ENCODE data around the gene MYLK4.

DNA sequence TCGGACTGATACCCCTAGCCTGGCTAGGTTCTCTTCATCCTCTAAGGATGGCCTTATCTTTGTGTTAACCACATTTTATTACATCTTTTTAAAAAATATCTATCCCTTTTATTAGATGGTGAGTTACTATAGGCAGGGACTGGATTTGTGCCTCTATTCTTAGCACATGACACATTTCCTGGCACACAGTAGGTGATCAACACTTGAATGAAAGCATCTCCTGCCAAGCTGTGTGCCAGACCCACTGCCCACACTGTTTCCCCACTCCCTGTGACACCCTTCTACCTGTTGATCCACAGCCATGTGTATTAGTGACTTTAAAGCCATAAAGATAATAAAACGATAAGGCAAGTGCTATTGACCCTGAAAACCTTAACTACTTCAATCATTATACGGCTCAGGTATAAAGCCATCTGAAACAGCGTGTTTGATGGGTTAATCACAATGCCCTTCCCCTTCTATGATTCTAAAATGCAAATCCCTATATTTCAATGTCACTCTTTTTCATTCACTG is 73.6 kb downstream of the MYLK4 start:
- TF ChIP-seq, protein P1, sequence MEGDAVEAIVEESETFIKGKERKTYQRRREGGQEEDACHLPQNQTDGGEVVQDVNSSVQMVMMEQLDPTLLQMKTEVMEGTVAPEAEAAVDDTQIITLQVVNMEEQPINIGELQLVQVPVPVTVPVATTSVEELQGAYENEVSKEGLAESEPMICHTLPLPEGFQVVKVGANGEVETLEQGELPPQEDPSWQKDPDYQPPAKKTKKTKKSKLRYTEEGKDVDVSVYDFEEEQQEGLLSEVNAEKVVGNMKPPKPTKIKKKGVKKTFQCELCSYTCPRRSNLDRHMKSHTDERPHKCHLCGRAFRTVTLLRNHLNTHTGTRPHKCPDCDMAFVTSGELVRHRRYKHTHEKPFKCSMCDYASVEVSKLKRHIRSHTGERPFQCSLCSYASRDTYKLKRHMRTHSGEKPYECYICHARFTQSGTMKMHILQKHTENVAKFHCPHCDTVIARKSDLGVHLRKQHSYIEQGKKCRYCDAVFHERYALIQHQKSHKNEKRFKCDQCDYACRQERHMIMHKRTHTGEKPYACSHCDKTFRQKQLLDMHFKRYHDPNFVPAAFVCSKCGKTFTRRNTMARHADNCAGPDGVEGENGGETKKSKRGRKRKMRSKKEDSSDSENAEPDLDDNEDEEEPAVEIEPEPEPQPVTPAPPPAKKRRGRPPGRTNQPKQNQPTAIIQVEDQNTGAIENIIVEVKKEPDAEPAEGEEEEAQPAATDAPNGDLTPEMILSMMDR (IDR thresholded peaks at IDR 0.05): no peak
- TF ChIP-seq EP300 (IDR thresholded peaks at IDR 0.05; ENCODE audit: low read depth) (no peak), POLR2A (IDR thresholded peaks at IDR 0.05) (no peak), POLR2AphosphoS5 (IDR thresholded peaks at IDR 0.05) (no peak)

Data from transverse colon (tissue), 4 donors.